Endothelial cell of umbilical vein (primary cell): ENCODE data around the gene HOXC11.

Source experiments
- EZH2 ChIP-seq: IDR thresholded peaks from 2 replicates; pipeline ENCODE4 v1.6.1; 2012; ENCODE audit warnings: borderline replicate concordance, low read depth, mild to moderate bottlenecking, moderate library complexity, low read length, inconsistent platforms; ENCODE audit not compliant: severe bottlenecking
- FOS ChIP-seq: IDR thresholded peaks from 2 replicates; pipeline ENCODE4 v1.6.1; 2011; ENCODE audit warnings: mild to moderate bottlenecking, low read length, moderate library complexity, borderline replicate concordance; ENCODE audit not compliant: insufficient read depth
- POLR2A ChIP-seq: IDR thresholded peaks from 2 replicates; pipeline ENCODE4 v1.6.1; 2012; ENCODE audit warnings: low read depth, mild to moderate bottlenecking, control low read depth, low read length
- POLR2AphosphoS5 ChIP-seq: IDR thresholded peaks from 2 replicates; pipeline ENCODE4 v1.6.1; 2012; ENCODE audit warnings: low read depth, mild to moderate bottlenecking, control low read depth, low read length, moderate library complexity; ENCODE audit not compliant: insufficient read depth
- TF ChIP-seq, protein P1 (sequence below), 2 donors: IDR thresholded peaks; 1 replicate in 1 of 2; 2 replicates in 1 of 2; pipeline ENCODE4 v1.5.1; 2011; ENCODE audit warnings: low read length in 2 of 2, mild to moderate bottlenecking in 2 of 2, moderate library complexity in 2 of 2, control low read depth in 1 of 2, inconsistent platforms in 1 of 2, low read depth in 1 of 2; ENCODE audit not compliant: insufficient read depth in 1 of 2; ENCODE audit errors: extremely low read depth in 1 of 2

DNA sequence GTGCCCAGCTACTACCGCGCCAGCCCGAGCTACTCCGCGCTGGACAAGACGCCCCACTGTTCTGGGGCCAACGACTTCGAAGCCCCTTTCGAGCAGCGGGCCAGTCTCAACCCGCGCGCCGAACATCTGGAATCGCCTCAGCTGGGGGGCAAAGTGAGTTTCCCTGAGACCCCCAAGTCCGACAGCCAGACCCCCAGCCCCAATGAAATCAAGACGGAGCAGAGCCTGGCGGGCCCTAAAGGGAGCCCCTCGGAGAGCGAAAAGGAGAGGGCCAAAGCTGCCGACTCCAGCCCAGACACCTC, 12.7 kb downstream of the HOXC11 start:
- TF ChIP-seq, protein P1, sequence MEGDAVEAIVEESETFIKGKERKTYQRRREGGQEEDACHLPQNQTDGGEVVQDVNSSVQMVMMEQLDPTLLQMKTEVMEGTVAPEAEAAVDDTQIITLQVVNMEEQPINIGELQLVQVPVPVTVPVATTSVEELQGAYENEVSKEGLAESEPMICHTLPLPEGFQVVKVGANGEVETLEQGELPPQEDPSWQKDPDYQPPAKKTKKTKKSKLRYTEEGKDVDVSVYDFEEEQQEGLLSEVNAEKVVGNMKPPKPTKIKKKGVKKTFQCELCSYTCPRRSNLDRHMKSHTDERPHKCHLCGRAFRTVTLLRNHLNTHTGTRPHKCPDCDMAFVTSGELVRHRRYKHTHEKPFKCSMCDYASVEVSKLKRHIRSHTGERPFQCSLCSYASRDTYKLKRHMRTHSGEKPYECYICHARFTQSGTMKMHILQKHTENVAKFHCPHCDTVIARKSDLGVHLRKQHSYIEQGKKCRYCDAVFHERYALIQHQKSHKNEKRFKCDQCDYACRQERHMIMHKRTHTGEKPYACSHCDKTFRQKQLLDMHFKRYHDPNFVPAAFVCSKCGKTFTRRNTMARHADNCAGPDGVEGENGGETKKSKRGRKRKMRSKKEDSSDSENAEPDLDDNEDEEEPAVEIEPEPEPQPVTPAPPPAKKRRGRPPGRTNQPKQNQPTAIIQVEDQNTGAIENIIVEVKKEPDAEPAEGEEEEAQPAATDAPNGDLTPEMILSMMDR (IDR thresholded peaks at IDR 0.05; ENCODE audit: extremely low read depth in 1 of 2, insufficient read depth in 1 of 2, low read depth in 1 of 2, low read length in 2 of 2): no peak
- TF ChIP-seq EZH2 (no peak), POLR2A (no peak), POLR2AphosphoS5 (no peak), FOS (no peak)
